HTR-8/SVneo (cell line): Measurements from ENCODE around the gene MAML3.
A peak's percentile ranks its signal among the peaks of the same experiment; 100 is the strongest.

Source experiments
- DNase-seq: peaks from one replicate; pipeline ENCODE4 v3.0.0; 2011; ENCODE audit warnings: low spot score, mixed read lengths; ENCODE audit not compliant: insufficient read length
- FAIRE-seq: peaks from 2 replicates; lab custom pipeline; 2011; peaks lifted over from hg19 to GRCh38; lab: Jason Lieb, UNC

The MAML3 gene

GRCh38 chr4:140153718-140154571, at the start of gene MAML3:
TSS of gene MAML3 (minus strand) at chr4:140154184. CDS start at chr4:140153327, 857 bp downstream.
- peak; percentile 71 for DNase-seq
- peak; percentile 48 for FAIRE-seq

GRCh38 chr4:140198942-140199341, 45.0 kb upstream of the MAML3 start:
- DNase-seq: no peak
- no peak for FAIRE-seq

- FAIRE-seq: no peak
- DNase-seq: no peak
Observed at GRCh38 chr4:140195806-140196205, 41.8 kb upstream of the MAML3 start.

DNA sequence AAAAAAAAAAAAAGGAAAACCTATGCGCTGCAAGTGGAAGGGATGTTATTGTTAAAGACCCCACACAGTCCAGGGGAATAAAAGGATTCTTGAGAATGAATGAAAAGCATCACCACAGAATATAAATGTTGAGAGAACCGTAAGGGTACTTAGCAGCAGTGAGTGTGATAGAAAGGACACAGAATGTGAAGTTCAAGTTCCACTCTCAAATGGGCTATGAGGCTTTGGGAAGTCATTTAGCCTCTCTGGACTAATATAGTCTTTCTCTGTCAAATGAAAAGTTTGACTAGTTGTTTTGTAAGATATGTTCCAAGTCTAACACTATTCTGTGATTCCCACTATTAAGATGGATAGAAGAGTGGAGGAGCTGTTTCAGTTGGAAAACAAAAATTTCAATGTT, 35.8 kb upstream of the MAML3 start:
- DNase-seq: no peak

DNA sequence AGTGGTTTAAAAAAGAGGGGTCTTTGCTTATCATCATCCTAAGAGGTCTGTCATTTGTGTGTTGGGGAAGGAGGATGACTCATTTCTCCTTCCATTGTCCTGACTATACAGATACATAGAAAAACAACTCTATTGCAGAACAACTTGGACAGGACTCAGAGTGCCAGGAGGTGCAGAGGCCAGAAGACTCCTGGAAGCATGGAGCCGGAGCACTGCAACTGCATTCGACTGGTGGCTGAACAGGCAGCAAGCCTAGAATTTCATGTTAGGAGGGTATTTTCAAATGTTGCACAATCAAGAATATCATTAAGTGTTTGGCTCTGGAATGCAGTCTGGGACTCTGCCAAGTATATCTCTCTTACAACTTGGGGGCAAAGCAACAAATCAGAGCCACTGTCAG, 35.0 kb upstream of the MAML3 start:
- DNase-seq (peak; percentile 36), FAIRE-seq (peak; percentile 4)

More for the DNA sequence above, 35.8 kb upstream of the MAML3 start:
- FAIRE-seq: no peak

DNA sequence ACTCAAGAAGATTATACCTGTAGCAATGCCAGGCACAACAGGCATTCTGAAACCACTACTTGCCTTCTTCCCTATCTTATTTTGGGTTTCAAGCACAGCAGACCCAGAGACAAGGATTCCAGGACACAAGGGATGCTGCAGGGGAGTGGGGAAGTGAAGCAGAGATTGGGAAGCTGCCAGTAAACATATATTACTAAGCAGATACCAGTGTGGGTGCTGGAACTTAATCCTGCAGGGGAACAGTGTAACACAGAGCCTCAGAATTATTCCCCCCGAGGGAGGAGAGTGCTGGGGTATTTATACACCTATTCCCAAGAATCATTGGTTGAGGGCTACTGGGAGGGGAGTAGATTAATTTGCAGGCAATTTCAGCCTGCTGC, 33.3 kb upstream of the MAML3 start:
- no peak for FAIRE-seq
- no peak for DNase-seq

DNA sequence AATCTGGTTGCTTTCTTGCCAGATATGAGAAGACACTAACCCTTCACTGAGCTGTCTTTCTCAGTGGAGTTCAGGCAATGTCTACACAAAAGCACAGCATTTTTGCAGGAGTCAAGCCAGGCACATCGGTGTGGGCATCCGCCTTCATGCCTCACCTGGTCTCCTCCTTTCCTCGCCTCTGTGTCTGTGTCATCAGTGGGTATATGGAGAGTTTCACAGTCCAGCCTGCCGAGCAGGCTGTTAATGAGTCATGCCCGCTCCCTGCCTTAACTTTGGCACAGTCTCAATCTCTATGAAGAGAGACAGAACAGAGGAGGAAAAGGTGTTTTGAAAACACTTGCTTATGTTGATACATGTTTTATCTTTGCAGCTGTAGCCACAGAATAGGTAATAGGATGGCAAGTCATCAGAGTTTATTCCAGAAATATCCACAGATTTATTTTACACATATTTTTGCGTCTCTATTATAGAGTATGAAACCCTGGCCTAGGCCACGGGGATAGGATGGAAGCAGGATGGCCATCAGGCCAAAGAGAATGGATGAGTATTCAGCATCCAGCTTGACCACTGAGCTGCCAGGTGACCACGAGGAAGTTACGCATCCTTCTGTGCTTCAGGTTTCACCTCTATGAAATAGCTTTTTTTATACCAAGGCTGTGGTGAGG, 32.8 kb upstream of the MAML3 start:
- FAIRE-seq (peak; percentile 66), DNase-seq (peak; percentile 20)

GRCh38 chr4:140186082-140186438, 32.1 kb upstream of the MAML3 start:
- DNase-seq: no peak
- FAIRE-seq: no peak

DNA sequence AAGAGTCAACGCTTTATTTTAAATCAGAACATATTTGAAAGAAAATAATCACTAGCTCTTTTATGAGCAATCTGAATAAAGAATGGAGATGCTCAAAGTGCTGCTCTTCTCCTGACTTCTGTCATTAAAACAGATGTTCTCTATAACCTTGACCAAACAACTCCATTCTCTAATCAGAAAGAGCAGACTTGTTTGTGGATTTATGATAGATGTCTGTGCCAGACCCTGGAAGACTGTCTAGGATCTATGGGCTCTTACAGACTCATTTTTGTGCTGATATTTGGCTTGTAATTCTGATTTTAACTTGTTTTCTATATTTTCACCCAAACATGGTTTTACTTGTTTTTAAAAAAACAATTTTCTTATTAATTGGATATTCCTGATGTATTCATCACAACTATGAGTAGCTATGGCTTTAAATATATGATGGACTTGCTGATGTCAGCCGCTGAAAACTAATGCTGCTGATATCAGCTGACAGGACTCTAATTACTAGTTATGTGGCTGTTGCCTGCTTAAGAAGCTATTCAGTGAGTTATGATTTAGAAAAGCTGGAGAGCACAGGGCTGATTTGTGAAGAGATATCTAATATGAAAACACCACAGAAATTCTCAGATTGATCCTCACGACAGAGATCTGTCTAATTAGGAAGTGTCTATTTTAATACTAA, 31.6 kb upstream of the MAML3 start:
- DNase-seq: no peak
- FAIRE-seq: no peak

DNA sequence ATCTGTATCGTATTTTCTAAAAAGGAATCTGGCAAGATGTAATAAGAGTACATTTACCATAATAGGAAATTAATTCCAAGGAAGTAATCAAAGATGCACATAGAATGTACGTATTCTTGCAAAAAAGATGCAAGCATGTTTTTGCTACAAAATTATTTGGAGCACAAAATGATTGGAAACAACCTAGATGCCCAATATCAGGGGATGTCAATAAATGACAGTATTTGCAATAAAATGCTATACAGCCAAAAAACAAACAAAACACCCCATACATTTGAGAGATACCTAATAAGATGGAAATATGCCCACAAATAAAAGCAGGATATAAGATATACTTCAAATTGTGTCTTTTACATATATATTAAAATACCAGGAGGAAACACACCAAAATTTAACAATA, 29.3 kb upstream of the MAML3 start:
- FAIRE-seq: no peak

DNA sequence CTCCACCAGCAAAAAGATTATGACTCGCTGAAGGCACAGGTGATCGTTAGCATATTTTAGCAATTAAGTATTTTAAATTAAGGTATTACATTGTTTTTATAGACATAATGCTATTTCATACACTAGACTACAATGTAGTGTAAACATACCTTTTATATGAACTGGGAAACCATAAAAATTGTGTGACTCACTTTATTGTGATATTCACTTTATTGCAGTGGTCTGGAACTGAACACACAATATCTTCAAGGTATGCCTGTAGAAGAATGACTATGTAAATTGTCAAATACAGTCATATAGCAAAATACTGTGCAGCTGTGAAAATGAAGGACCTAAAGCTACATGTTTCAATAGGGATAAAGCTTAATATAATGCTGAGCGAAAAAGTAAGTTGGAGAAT, 26.6 kb upstream of the MAML3 start:
- DNase-seq: no peak
- no peak for FAIRE-seq

More for the DNA sequence above, 29.3 kb upstream of the MAML3 start:
- no peak for DNase-seq

GRCh38 chr4:140176735-140177134, 22.8 kb upstream of the MAML3 start:
- DNase-seq (no peak), FAIRE-seq (no peak)

DNA sequence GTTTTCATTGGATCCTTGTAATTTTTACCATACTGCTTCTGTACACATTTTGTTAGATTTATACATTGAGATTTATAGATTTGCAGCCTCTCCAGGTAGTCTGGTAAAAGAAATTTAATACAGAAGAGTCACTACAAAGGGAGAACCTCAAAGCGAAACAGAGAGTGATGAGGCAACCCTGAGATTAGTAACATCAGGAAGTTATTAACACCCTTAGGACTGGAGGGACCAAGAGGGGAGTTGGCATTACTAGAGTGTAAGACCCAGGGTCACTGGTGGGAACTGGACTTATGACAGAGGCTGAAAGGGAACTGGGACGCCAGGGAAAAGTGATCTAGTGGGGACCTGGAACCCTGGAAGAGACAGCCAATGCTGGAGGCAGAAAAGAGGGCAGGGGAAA, 20.6 kb upstream of the MAML3 start:
- FAIRE-seq (no peak), DNase-seq (no peak)

GRCh38 chr4:140172960-140173359, 19.0 kb upstream of the MAML3 start:
- no peak for FAIRE-seq
- no peak for DNase-seq

DNA sequence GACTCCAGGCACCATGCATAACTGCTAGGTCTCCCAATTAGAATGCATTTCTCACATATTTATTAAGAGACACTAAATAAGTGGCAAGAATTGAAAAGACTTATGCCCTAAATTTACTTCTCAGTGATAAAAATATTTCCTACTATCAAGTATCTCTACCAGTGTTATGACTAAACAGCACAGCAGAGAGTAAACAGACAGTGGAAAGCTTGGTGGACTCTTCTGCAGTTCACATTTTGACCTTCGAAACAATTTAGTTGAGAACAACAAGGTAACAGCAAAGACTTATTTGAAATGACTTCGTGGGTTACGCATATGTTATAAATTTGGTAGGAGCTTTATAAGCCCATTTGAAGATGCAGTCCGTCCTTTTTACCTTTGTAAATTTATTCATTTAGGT, 16.3 kb upstream of the MAML3 start:
- FAIRE-seq (no peak), DNase-seq (no peak)

- DNase-seq: no peak
- no peak for FAIRE-seq
Observed at GRCh38 chr4:140168936-140169335, 15.0 kb upstream of the MAML3 start.

DNA sequence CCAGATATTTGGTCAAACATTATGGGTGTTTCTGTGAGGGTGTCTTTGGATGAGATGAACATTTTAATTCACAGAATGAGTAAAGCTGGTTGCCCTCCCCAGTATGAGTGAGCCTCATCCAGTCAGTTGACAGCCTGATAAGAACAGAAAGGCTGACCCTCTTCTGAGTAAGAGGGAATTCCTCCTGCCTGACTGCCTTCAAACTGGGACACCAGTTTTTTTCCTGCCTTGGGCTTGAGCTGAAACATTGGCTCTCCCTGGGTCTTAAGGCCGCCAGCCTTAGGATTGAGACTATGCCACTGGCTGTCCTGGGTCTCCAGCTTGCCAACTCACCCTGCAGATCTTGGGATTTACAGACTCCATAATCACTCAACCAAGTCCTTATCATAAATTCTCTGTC, 14.5 kb upstream of the MAML3 start:
- no peak for FAIRE-seq
- DNase-seq: no peak

DNA sequence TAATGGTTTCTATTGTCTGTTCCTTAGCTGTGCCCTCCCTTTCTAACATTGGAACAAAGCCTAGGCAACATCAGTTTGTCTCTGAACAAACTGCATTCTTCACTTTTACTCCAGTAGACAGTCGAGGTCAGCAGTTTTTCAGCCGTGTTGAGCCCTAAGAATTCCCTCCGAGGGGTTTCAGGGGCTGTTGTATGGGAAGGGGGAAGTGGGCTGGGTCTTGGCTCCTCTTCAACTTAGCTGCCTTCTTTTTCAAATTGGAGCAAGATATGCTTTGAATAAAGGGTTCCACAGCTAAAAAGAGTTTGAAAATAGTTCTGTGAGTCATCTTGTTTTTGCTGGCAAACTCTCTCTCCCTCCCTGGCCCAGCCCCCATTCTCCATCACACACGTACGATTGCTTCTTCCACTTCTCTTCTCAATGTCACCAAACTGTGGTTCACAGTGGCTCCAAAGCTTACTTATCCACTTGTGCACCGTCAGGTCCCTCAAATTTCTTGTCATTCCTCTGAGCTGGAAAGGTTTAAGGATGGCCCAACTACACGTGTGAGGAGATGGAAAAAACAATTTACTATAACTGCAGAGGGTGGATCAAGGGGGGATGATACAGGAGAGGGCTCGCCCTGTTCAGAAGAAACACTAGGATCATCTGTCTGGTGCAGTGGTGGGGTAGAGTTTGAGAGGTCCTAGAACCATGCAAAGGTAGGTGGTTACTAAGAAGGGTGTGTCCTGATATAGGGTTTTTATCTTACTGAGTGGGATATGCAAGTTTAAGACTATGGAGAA, 9.2 kb upstream of the MAML3 start:
- no peak for FAIRE-seq

GRCh38 chr4:140162596-140162995, 8.6 kb upstream of the MAML3 start:
- DNase-seq: no peak
- no peak for FAIRE-seq

More for the DNA sequence above, 9.2 kb upstream of the MAML3 start:
- DNase-seq: no peak

- FAIRE-seq: no peak
- no peak for DNase-seq
Observed at GRCh38 chr4:140158365-140159030, 4.5 kb upstream of the MAML3 start.
